H9 (cell line): ENCODE results near the gene EN1. TPM values are rescaled to one million over a fixed set of nuclear protein-coding genes. Genes with fewer than 3 reads are reported as not detected.

Experiments
- DNase-seq: peaks from one replicate; pipeline ENCODE4 v3.0.0-alpha.2; 2017
- H2AFZ ChIP-seq: one replicate; pipeline ENCODE4 v1.6.1; 2013; ENCODE audit warnings: mild to moderate bottlenecking, low read length, control low read depth, moderate library complexity
- H2AK5ac ChIP-seq: 2 replicates; pipeline ENCODE4 v1.6.1; 2013; ENCODE audit warnings: low read length, control low read depth, mixed read lengths; ENCODE audit not compliant: insufficient read length
- H2BK120ac ChIP-seq: one replicate; pipeline ENCODE4 v1.6.1; 2013; ENCODE audit warnings: low read depth, mild to moderate bottlenecking, low read length, control low read depth, inconsistent platforms; ENCODE audit not compliant: poor library complexity, severe bottlenecking
- H2BK12ac ChIP-seq: 2 replicates; pipeline ENCODE4 v1.6.1; 2013; ENCODE audit warnings: low read length, control low read depth, mixed read lengths, low read depth; ENCODE audit not compliant: insufficient read length
- H2BK15ac ChIP-seq: 2 replicates; pipeline ENCODE4 v1.6.1; 2013; ENCODE audit warnings: low read depth, low read length, control low read depth
- H2BK20ac ChIP-seq: one replicate; pipeline ENCODE4 v1.6.1; 2013; ENCODE audit warnings: low read depth, mild to moderate bottlenecking, low read length, control low read depth, inconsistent platforms; ENCODE audit not compliant: poor library complexity, severe bottlenecking
- H2BK5ac ChIP-seq: 2 replicates; pipeline ENCODE4 v1.6.1; 2013; ENCODE audit warnings: low read length, control low read depth, mixed read lengths; ENCODE audit not compliant: insufficient read length
- H3K14ac ChIP-seq: 2 replicates; pipeline ENCODE4 v1.6.1; 2013; ENCODE audit warnings: low read length, control low read depth; ENCODE audit not compliant: insufficient read depth
- H3K18ac ChIP-seq: 2 replicates; pipeline ENCODE4 v1.6.1; 2013; ENCODE audit warnings: low read depth, mild to moderate bottlenecking, mixed read lengths, low read length, control low read depth; ENCODE audit not compliant: insufficient read length
- H3K23ac ChIP-seq: 2 replicates; pipeline ENCODE4 v1.6.1; 2013; ENCODE audit warnings: low read length, control low read depth, mixed read lengths, low read depth; ENCODE audit not compliant: insufficient read length
- H3K23me2 ChIP-seq: 2 replicates; pipeline ENCODE4 v1.6.1; 2013; ENCODE audit warnings: low read depth, mild to moderate bottlenecking, mixed read lengths, low read length, control low read depth; ENCODE audit not compliant: insufficient read length, poor library complexity, severe bottlenecking
- H3K27ac ChIP-seq: 2 replicates; pipeline ENCODE4 v1.5.1; 2013; ENCODE audit warnings: low read length, control low read depth, mixed read lengths, low read depth; ENCODE audit not compliant: insufficient read length
- H3K27me3 ChIP-seq: 2 replicates; pipeline ENCODE4 v1.6.1; 2013; ENCODE audit warnings: low read length, control low read depth, inconsistent platforms; ENCODE audit not compliant: insufficient read depth
- H3K4ac ChIP-seq: 2 replicates; pipeline ENCODE4 v1.6.1; 2013; ENCODE audit warnings: low read depth, mild to moderate bottlenecking, control low read depth, inconsistent platforms, low read length, moderate library complexity
- H3K4me1 ChIP-seq: 2 replicates; pipeline ENCODE4 v1.6.1; 2013; ENCODE audit warnings: low read length, control low read depth, inconsistent platforms; ENCODE audit not compliant: insufficient read depth
- H3K4me2 ChIP-seq: 2 replicates; pipeline ENCODE4 v1.6.1; 2013; ENCODE audit warnings: low read length, control low read depth, mixed read lengths; ENCODE audit not compliant: insufficient read length, insufficient read depth
- H3K56ac ChIP-seq: 2 replicates; pipeline ENCODE4 v1.6.1; 2013; ENCODE audit warnings: low read depth, mild to moderate bottlenecking, mixed read lengths, low read length, control low read depth; ENCODE audit not compliant: insufficient read length
- H3K79me1 ChIP-seq: 2 replicates; pipeline ENCODE4 v1.6.1; 2013; ENCODE audit warnings: low read depth, mild to moderate bottlenecking, moderate library complexity, low read length, control low read depth, inconsistent platforms; ENCODE audit not compliant: insufficient read depth, poor library complexity, severe bottlenecking
- H3K79me2 ChIP-seq: 2 replicates; pipeline ENCODE4 v1.6.1; 2013; ENCODE audit warnings: low read length, control low read depth, inconsistent platforms; ENCODE audit not compliant: insufficient read depth
- H3K9ac ChIP-seq: 2 replicates; pipeline ENCODE4 v1.6.1; 2013; ENCODE audit warnings: low read length, control low read depth, mixed read lengths; ENCODE audit not compliant: insufficient read length; ENCODE audit errors: extremely low read depth
- H3K9me3 ChIP-seq: one replicate; pipeline ENCODE4 v1.6.1; 2013; ENCODE audit warnings: low read depth, low read length, inconsistent platforms; ENCODE audit not compliant: control insufficient read depth
- H3T11ph ChIP-seq: one replicate; pipeline ENCODE4 v1.6.1; 2013; ENCODE audit warnings: mild to moderate bottlenecking, low read length, control low read depth, inconsistent platforms
- H4K20me1 ChIP-seq: one replicate; pipeline ENCODE4 v1.6.1; 2013; ENCODE audit not compliant: control insufficient read depth, insufficient read length, insufficient read depth
- H4K5ac ChIP-seq: 2 replicates; pipeline ENCODE4 v1.6.1; 2013; ENCODE audit warnings: low read depth, mild to moderate bottlenecking, mixed read lengths, low read length, control low read depth; ENCODE audit not compliant: insufficient read length
- H4K8ac ChIP-seq: replicated peaks from 2 replicates; pipeline ENCODE4 v1.6.1; 2013; ENCODE audit warnings: low read length, control low read depth, mixed read lengths, low read depth; ENCODE audit not compliant: insufficient read length
- H4K91ac ChIP-seq: 2 replicates; pipeline ENCODE4 v1.6.1; 2013; ENCODE audit warnings: low read depth, mild to moderate bottlenecking, moderate library complexity, mixed read lengths, low read length, control low read depth; ENCODE audit not compliant: insufficient read length
- H3K27ac Mint-ChIP-seq, 3 experiments: 2 replicates in 2 of 3; 3 replicates in 1 of 3; pipeline ENCODE4 v1.8.0; 2020 to 2021; ENCODE audit warnings: mixed read lengths in 3 of 3, mild to moderate bottlenecking in 1 of 3, moderate library complexity in 1 of 3
- H3K27me3 Mint-ChIP-seq: 2 replicates; pipeline ENCODE4 v1.8.0; 2021; ENCODE audit warnings: low read depth, mild to moderate bottlenecking, moderate library complexity, mixed read lengths
- H3K36me3 Mint-ChIP-seq, 3 experiments: 2 replicates in 2 of 3; 3 replicates in 1 of 3; pipeline ENCODE4 v1.8.0; 2020 to 2021; ENCODE audit warnings: low read depth in 3 of 3, mixed read lengths in 3 of 3; ENCODE audit not compliant: insufficient read depth in 1 of 3
- H3K4me1 Mint-ChIP-seq, 2 experiments: 2 replicates each; pipeline ENCODE4 v1.8.0; 2020; ENCODE audit warnings: mixed read lengths in 2 of 2
- H3K4me3 Mint-ChIP-seq, 2 experiments: 2 replicates in 1 of 2; 3 replicates in 1 of 2; pipeline ENCODE4 v1.8.0; 2020 to 2021; ENCODE audit warnings: mild to moderate bottlenecking in 2 of 2, mixed read lengths in 2 of 2, moderate library complexity in 1 of 2
- H3K9me3 Mint-ChIP-seq, 2 experiments: 2 replicates in 1 of 2; 3 replicates in 1 of 2; pipeline ENCODE4 v1.8.0; 2020; ENCODE audit warnings: mild to moderate bottlenecking in 2 of 2, mixed read lengths in 2 of 2, moderate library complexity in 1 of 2
- WGBS: extraction: QIAGEN DNeasy Blood & Tissue Kit; methylation state at CpG from one replicate; pipeline ENCODE4 v1.1.7; 2013; ENCODE audit warnings: missing lambda C conversion rate, low lambda C conversion rate, mixed read lengths; ENCODE audit not compliant: insufficient read length; ENCODE audit errors: extremely low coverage; 5-methylcytosine and 5-hydroxymethylcytosine counted together
- total RNA-seq: library from RNA; stranded (reverse); gene quantifications from 2 replicates; pipeline ENCODE4 v1.2.1, GENCODE V29; 2021
- TF ChIP-seq, protein P1 (sequence below): fragments of 200-600 bp; sonication (generic); conservative IDR thresholded peaks from 3 replicates; pipeline ENCODE4 v1.8.0; 2021; ENCODE audit warnings: antibody characterized with exemption, mild to moderate bottlenecking

Gene EN1
- total RNA-seq, 1 experiment from 2014 or later = not detected

DNA sequence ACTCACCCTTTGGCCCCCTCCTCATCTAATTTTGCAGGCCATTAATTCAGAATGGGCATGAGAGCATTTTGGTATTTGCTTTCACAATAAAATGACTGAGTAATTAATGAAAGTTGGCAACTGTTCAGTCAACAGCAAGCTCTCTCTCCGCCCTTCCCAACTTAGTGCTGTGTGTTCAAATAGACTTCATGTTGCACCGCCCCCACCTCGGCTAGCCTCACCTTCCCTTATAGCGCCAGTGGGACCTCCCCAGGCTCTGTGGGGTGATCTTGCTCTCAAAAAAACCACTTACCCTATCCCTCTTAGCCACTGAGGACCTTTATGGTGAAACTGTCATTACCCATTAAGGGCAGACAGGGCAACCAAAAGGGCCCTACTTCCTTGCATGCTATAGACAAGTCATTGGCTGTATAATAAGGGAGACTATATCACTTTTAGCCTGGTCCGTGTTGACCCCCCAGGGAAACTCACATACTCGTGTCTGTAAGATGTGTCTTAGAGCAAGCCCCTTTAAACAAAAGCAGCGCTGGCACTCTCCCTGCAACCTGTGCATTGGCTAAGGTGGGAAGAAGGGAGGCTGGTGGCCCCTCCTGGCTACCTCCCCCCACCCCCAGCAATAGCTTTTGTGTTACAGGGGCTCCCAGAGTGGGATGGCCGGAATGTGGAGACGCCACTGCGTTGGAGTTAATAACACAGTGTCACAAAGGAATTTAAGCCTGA is 15.2 kb downstream of the EN1 start:
- no peaks in the 10 kb centered on the region for H4K20me1 ChIP-seq
- DNase-seq = no peak
- H3K4ac ChIP-seq = no peak overlapping the region
- no peak overlapping the region for H3K56ac ChIP-seq
- no peak overlapping the region for H2BK120ac ChIP-seq
- H2BK15ac ChIP-seq = no peak overlapping the region
- H4K8ac ChIP-seq = no peak overlapping the region
- no CpG with 5 or more reads among the region's 10 CpGs for WGBS
- H4K91ac ChIP-seq = no peak overlapping the region
- no peak overlapping the region for H3K18ac ChIP-seq
- no peak overlapping the region for H2BK5ac ChIP-seq
- no peak overlapping the region for H3K14ac ChIP-seq
- no peak overlapping the region for H3K23ac ChIP-seq
- no peaks in the 10 kb centered on the region for H3K79me1 ChIP-seq
- no peak overlapping the region for H3K27ac ChIP-seq
- peaks cover 11% of the 10 kb centered on the region for H3K23me2 ChIP-seq
- H2AK5ac ChIP-seq = no peak overlapping the region
- no peak overlapping the region for H2BK12ac ChIP-seq
- no peak overlapping the region for H2AFZ ChIP-seq
- no peaks in the 10 kb centered on the region for H3K9me3 ChIP-seq
- peaks cover 0 to 6% (median 0%) of the 10 kb centered on the region in 3 experiments; a peak in 1 of 7 replicates for H3K36me3 Mint-ChIP-seq
- peaks cover 28 to 44% of the 10 kb centered on the region in 2 experiments for H3K4me1 Mint-ChIP-seq
- no peak overlapping the region for H3K4me2 ChIP-seq
- no peaks in the 10 kb centered on the region; the same call in 1 of the 2 replicates for H3K4me1 ChIP-seq
- H3K9ac ChIP-seq = no peak overlapping the region
- H3K27ac Mint-ChIP-seq = no peak overlapping the region
- peaks cover 59% of the 10 kb centered on the region for H3K27me3 ChIP-seq
- H3K4me3 Mint-ChIP-seq = no peak overlapping the region; a peak in 1 of 5 replicates
- no peak overlapping the region for H2BK20ac ChIP-seq
- no peak overlapping the region for H3T11ph ChIP-seq
- no peaks in the 10 kb centered on the region for H3K79me2 ChIP-seq
- H3K9me3 Mint-ChIP-seq = peaks cover 0 to 4% of the 10 kb centered on the region in 2 experiments; a peak in 1 of 5 replicates
- peaks cover 96% of the 10 kb centered on the region for H3K27me3 Mint-ChIP-seq
- TF ChIP-seq, protein P1, sequence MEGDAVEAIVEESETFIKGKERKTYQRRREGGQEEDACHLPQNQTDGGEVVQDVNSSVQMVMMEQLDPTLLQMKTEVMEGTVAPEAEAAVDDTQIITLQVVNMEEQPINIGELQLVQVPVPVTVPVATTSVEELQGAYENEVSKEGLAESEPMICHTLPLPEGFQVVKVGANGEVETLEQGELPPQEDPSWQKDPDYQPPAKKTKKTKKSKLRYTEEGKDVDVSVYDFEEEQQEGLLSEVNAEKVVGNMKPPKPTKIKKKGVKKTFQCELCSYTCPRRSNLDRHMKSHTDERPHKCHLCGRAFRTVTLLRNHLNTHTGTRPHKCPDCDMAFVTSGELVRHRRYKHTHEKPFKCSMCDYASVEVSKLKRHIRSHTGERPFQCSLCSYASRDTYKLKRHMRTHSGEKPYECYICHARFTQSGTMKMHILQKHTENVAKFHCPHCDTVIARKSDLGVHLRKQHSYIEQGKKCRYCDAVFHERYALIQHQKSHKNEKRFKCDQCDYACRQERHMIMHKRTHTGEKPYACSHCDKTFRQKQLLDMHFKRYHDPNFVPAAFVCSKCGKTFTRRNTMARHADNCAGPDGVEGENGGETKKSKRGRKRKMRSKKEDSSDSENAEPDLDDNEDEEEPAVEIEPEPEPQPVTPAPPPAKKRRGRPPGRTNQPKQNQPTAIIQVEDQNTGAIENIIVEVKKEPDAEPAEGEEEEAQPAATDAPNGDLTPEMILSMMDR = no peak
- H4K5ac ChIP-seq = no peak overlapping the region
